ENCODE data around the gene MAPT. TPM values are rescaled to one million over a fixed set of nuclear protein-coding genes. Genes with fewer than 3 reads are reported as not detected.

The MAPT gene
- polyA plus RNA-seq, 2 donors: 4.5 to 4.7 TPM

DNA sequence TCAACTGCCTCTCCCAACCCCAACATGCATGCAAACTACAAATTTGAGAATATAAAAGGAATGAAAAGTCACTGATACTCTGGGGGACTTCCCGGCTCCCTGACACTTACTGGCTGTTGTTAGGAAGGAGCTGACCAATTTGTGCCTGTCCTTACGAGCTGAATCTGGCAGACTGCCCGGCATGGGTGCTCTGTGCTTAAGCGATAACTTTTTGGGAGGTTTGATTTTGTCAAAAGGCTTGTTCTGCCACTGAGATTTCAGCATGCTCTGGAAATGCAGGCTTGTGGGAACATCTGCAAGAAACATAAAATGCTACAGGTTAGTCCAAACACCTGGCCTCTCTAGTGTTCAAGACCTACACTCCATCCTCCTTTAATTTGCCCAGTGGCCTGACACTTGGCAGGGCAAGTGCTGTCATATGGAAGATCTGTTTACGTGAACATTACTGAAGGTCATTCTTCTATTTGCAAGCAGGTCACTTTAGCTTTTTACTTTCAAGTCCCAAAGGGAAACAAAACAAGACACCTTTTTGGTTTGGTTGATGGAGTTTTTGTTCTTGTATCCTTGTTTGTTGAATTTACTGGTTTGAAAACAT lies 145.3 kb downstream of the MAPT start:
- Histone ChIP-seq H3K36me3 (ENCODE audit: control insufficient read depth in 2 of 2, insufficient read depth in 2 of 2, low read length in 1 of 2) (peaks cover 16 to 25% of the 10 kb centered on the region in 2 donors), H3K4me3 (ENCODE audit: low read depth in 1 of 2, low read length in 2 of 2) (no peak overlapping the region), H3K4me1 (ENCODE audit: control insufficient read depth in 2 of 2, insufficient read depth in 2 of 2, low read length in 1 of 2) (no peaks in the 10 kb centered on the region), H3K9me3 (ENCODE audit: control insufficient read depth in 2 of 2, insufficient read depth in 1 of 2, low read depth in 1 of 2, low read length in 1 of 2) (no peaks in the 10 kb centered on the region), H3K27ac (ENCODE audit: low read depth in 2 of 2, low read length in 1 of 2) (peak overlapping the region in 1 of 2 donors; percentile 22), H3K27me3 (ENCODE audit: control insufficient read depth in 1 of 2, insufficient read depth in 2 of 2, low read length in 2 of 2) (no peaks in the 10 kb centered on the region)
- 61% methylated on average over 5 of the region's 5 CpGs for WGBS, 2 donors

GRCh38 chr17:46042246-46042645 lies 147.9 kb downstream of the MAPT start:
- Histone ChIP-seq H3K27ac (ENCODE audit: low read depth in 2 of 2, low read length in 1 of 2) (no peak overlapping the region), H3K9me3 (ENCODE audit: control insufficient read depth in 2 of 2, insufficient read depth in 1 of 2, low read depth in 1 of 2, low read length in 1 of 2) (no peaks in the 10 kb centered on the region), H3K4me1 (ENCODE audit: control insufficient read depth in 2 of 2, insufficient read depth in 2 of 2, low read length in 1 of 2) (peaks cover 0 to 3% of the 10 kb centered on the region in 2 donors), H3K4me3 (ENCODE audit: low read depth in 1 of 2, low read length in 2 of 2) (no peak overlapping the region), H3K36me3 (ENCODE audit: control insufficient read depth in 2 of 2, insufficient read depth in 2 of 2, low read length in 1 of 2) (peaks cover 16 to 26% of the 10 kb centered on the region in 2 donors), H3K27me3 (ENCODE audit: control insufficient read depth in 1 of 2, insufficient read depth in 2 of 2, low read length in 2 of 2) (no peaks in the 10 kb centered on the region)
- 73 to 86% methylated on average over 2 of the region's 2 CpGs for WGBS, 2 donors

DNA sequence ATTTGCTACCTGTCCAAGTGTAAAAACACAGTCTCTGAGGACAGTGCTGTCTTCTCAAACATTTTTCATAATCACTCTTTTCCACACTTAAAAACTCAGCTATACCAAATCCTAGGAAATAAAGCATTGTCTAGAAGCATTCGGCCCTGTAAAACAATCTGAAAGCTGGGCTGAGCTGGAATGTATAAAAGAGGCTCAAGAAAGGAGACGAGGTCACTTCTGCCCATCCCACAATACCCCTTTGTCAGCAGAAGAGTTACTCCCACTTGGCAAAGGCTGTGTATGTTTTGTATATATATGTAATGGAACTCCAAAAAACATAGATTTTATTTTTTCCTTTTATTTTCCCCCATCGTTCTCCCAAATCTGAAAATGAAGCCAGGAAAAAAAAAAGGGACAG lies 148.6 kb downstream of the MAPT start:
- no peak overlapping the region for H3K4me3 ChIP-seq (ENCODE audit: low read depth in 1 of 2, low read length in 2 of 2)
- no peak overlapping the region for H3K27ac ChIP-seq (ENCODE audit: low read depth in 2 of 2, low read length in 1 of 2)
- H3K4me1 ChIP-seq (ENCODE audit: control insufficient read depth in 2 of 2, insufficient read depth in 2 of 2, low read length in 1 of 2): peaks cover 0 to 3% of the 10 kb centered on the region in 2 donors
- peaks cover 17 to 27% of the 10 kb centered on the region in 2 donors for H3K36me3 ChIP-seq (ENCODE audit: control insufficient read depth in 2 of 2, insufficient read depth in 2 of 2, low read length in 1 of 2)
- 65 to 67% methylated on average over 3 of the region's 3 CpGs for WGBS, 2 donors
- H3K9me3 ChIP-seq (ENCODE audit: control insufficient read depth in 2 of 2, insufficient read depth in 1 of 2, low read depth in 1 of 2, low read length in 1 of 2): no peaks in the 10 kb centered on the region
- H3K27me3 ChIP-seq (ENCODE audit: control insufficient read depth in 1 of 2, insufficient read depth in 2 of 2, low read length in 2 of 2): no peaks in the 10 kb centered on the region

DNA sequence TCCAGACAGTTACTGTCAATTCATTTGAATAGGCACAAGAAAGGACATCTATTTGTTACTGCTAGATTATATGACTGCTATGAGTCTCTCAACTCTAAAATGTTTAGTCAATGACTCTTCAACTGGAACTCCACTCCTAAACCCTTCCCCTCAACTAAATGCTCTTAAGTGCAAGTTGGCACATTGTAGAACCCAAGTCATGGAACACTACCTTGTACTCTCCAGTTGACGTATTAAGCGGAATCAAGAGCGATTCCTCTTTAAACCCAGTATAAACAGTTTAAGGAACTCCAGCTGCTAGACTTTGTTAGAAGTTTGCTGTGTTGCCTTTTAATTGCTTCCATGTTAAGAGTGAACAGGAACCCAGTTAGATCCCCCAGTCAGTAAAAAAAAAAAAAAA lies 149.3 kb downstream of the MAPT start:
- no peaks in the 10 kb centered on the region for H3K9me3 ChIP-seq (ENCODE audit: control insufficient read depth in 2 of 2, insufficient read depth in 1 of 2, low read depth in 1 of 2, low read length in 1 of 2)
- H3K27me3 ChIP-seq (ENCODE audit: control insufficient read depth in 1 of 2, insufficient read depth in 2 of 2, low read length in 2 of 2): no peaks in the 10 kb centered on the region
- H3K36me3 ChIP-seq (ENCODE audit: control insufficient read depth in 2 of 2, insufficient read depth in 2 of 2, low read length in 1 of 2): peaks cover 11 to 25% of the 10 kb centered on the region in 2 donors
- peak overlapping the region in 1 of 2 donors; percentile 28 for H3K27ac ChIP-seq (ENCODE audit: low read depth in 2 of 2, low read length in 1 of 2)
- no peak overlapping the region for H3K4me3 ChIP-seq (ENCODE audit: low read depth in 1 of 2, low read length in 2 of 2)
- peaks cover 0 to 3% of the 10 kb centered on the region in 2 donors for H3K4me1 ChIP-seq (ENCODE audit: control insufficient read depth in 2 of 2, insufficient read depth in 2 of 2, low read length in 1 of 2)
- WGBS, 2 donors: 74 to 84% methylated on average over 3 of the region's 3 CpGs

DNA sequence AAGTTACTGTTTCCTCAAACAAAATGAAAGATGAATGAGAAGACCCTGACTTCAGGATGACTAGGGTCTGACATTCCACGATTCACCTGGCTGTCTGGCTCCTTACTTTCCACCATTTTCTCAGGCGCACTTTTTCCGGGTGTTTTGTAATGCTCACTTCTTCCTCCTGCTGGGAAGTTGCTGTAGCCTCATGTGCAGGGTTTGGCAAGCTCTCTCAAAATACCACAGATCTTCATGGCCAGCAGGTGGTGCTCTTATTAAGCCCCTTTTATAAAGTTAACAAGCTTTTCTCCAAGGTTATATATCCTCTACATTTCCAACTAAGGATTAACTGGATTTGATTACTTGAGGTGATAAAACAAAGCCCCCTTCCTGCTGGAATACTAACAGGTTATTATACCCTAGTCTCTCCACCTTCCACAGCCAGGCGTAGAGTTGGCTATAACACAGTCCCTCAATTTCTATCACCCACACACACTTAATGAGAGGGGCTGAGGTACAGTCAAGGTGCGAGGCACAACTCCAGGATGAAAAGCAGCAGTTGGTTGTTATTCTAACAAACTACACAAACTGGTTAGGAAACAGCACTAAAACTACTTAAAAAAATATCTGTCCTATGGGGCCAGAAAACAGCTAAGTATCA lies 150.1 kb downstream of the MAPT start:
- H3K4me3 ChIP-seq (ENCODE audit: low read depth in 1 of 2, low read length in 2 of 2): no peak overlapping the region
- no peaks in the 10 kb centered on the region for H3K9me3 ChIP-seq (ENCODE audit: control insufficient read depth in 2 of 2, insufficient read depth in 1 of 2, low read depth in 1 of 2, low read length in 1 of 2)
- H3K36me3 ChIP-seq (ENCODE audit: control insufficient read depth in 2 of 2, insufficient read depth in 2 of 2, low read length in 1 of 2): peaks cover 4 to 16% of the 10 kb centered on the region in 2 donors
- peaks cover 0 to 3% of the 10 kb centered on the region in 2 donors for H3K4me1 ChIP-seq (ENCODE audit: control insufficient read depth in 2 of 2, insufficient read depth in 2 of 2, low read length in 1 of 2)
- no peaks in the 10 kb centered on the region for H3K27me3 ChIP-seq (ENCODE audit: control insufficient read depth in 1 of 2, insufficient read depth in 2 of 2, low read length in 2 of 2)
- WGBS, 2 donors: 45 to 46% methylated on average over 5 of the region's 5 CpGs
- H3K27ac ChIP-seq (ENCODE audit: low read depth in 2 of 2, low read length in 1 of 2): no peak overlapping the region

DNA sequence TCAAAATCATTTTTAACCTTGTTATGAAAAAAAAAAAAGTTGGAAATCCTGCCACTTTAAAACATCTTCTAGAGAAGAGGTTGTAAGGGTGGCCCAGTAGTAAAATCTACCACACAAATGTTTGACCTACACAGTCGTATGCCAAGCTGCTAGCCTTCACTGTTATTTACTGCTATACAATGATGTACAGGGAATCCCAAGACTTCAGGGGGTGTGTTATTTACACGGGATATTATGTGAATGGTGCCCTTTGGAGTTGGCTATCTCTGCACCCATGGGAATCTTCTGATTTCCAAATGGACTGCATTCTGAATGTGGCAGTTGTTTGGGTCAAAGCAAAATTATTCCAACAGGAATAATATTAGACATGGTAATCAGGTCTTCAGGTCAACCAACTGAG lies 150.6 kb downstream of the MAPT start:
- Histone ChIP-seq H3K4me1 (ENCODE audit: control insufficient read depth in 2 of 2, insufficient read depth in 2 of 2, low read length in 1 of 2) (peaks cover 0 to 3% of the 10 kb centered on the region in 2 donors), H3K4me3 (ENCODE audit: low read depth in 1 of 2, low read length in 2 of 2) (no peak overlapping the region), H3K27ac (ENCODE audit: low read depth in 2 of 2, low read length in 1 of 2) (no peak overlapping the region), H3K9me3 (ENCODE audit: control insufficient read depth in 2 of 2, insufficient read depth in 1 of 2, low read depth in 1 of 2, low read length in 1 of 2) (no peaks in the 10 kb centered on the region), H3K36me3 (ENCODE audit: control insufficient read depth in 2 of 2, insufficient read depth in 2 of 2, low read length in 1 of 2) (peaks cover 7 to 17% of the 10 kb centered on the region in 2 donors), H3K27me3 (ENCODE audit: control insufficient read depth in 1 of 2, insufficient read depth in 2 of 2, low read length in 2 of 2) (no peaks in the 10 kb centered on the region)
- WGBS, 2 donors: 47 to 59% methylated on average over 2 of the region's 2 CpGs

GRCh38 chr17:46045639-46046038 lies 151.3 kb downstream of the MAPT start:
- Histone ChIP-seq H3K4me3 (ENCODE audit: low read depth in 1 of 2, low read length in 2 of 2) (no peak overlapping the region), H3K27ac (ENCODE audit: low read depth in 2 of 2, low read length in 1 of 2) (peak overlapping the region; percentile 12 to 20), H3K27me3 (ENCODE audit: control insufficient read depth in 1 of 2, insufficient read depth in 2 of 2, low read length in 2 of 2) (no peaks in the 10 kb centered on the region), H3K9me3 (ENCODE audit: control insufficient read depth in 2 of 2, insufficient read depth in 1 of 2, low read depth in 1 of 2, low read length in 1 of 2) (no peaks in the 10 kb centered on the region), H3K36me3 (ENCODE audit: control insufficient read depth in 2 of 2, insufficient read depth in 2 of 2, low read length in 1 of 2) (peaks cover 10 to 19% of the 10 kb centered on the region in 2 donors), H3K4me1 (ENCODE audit: control insufficient read depth in 2 of 2, insufficient read depth in 2 of 2, low read length in 1 of 2) (peaks cover 0 to 3% of the 10 kb centered on the region in 2 donors)
- WGBS, 2 donors: 77 to 82% methylated on average over 3 of the region's 3 CpGs

GRCh38 chr17:46046957-46047356 lies 152.6 kb downstream of the MAPT start:
- H3K27me3 ChIP-seq (ENCODE audit: control insufficient read depth in 1 of 2, insufficient read depth in 2 of 2, low read length in 2 of 2): no peaks in the 10 kb centered on the region
- 52 to 66% methylated on average over 1 of the region's 1 CpG for WGBS, 2 donors
- H3K36me3 ChIP-seq (ENCODE audit: control insufficient read depth in 2 of 2, insufficient read depth in 2 of 2, low read length in 1 of 2): peaks cover 10 to 19% of the 10 kb centered on the region in 2 donors
- peaks cover 0 to 3% of the 10 kb centered on the region in 2 donors for H3K4me1 ChIP-seq (ENCODE audit: control insufficient read depth in 2 of 2, insufficient read depth in 2 of 2, low read length in 1 of 2)
- no peaks in the 10 kb centered on the region for H3K9me3 ChIP-seq (ENCODE audit: control insufficient read depth in 2 of 2, insufficient read depth in 1 of 2, low read depth in 1 of 2, low read length in 1 of 2)
- H3K4me3 ChIP-seq (ENCODE audit: low read depth in 1 of 2, low read length in 2 of 2): no peak overlapping the region
- no peak overlapping the region for H3K27ac ChIP-seq (ENCODE audit: low read depth in 2 of 2, low read length in 1 of 2)

GRCh38 chr17:46047398-46047797 lies 153.0 kb downstream of the MAPT start:
- H3K36me3 ChIP-seq (ENCODE audit: control insufficient read depth in 2 of 2, insufficient read depth in 2 of 2, low read length in 1 of 2): peaks cover 10 to 19% of the 10 kb centered on the region in 2 donors
- H3K27me3 ChIP-seq (ENCODE audit: control insufficient read depth in 1 of 2, insufficient read depth in 2 of 2, low read length in 2 of 2): no peaks in the 10 kb centered on the region
- WGBS, 2 donors: 93 to 94% methylated on average over 5 of the region's 5 CpGs
- no peak overlapping the region for H3K27ac ChIP-seq (ENCODE audit: low read depth in 2 of 2, low read length in 1 of 2)
- peaks cover 0 to 3% of the 10 kb centered on the region in 2 donors for H3K4me1 ChIP-seq (ENCODE audit: control insufficient read depth in 2 of 2, insufficient read depth in 2 of 2, low read length in 1 of 2)
- no peaks in the 10 kb centered on the region for H3K9me3 ChIP-seq (ENCODE audit: control insufficient read depth in 2 of 2, insufficient read depth in 1 of 2, low read depth in 1 of 2, low read length in 1 of 2)
- H3K4me3 ChIP-seq (ENCODE audit: low read depth in 1 of 2, low read length in 2 of 2): no peak overlapping the region

DNA sequence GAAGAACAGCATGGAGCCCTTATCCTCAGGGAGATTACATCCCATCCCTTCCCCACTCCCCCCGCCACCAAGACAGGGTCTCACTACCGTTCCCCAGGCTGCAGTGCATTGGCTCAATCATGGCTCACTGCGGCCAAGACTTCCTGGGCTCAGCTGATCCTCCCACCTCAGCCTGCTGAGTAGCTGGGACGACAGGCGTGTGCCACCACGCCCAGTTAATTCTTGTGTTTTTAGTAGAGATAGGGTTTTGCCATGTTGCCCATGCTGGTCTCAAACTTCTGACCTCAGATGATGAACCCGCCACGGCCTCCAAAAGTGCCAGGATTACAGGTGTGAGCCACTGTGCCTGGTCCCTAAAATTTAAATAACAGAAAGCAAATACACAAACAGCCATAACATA lies 153.5 kb downstream of the MAPT start:
- Histone ChIP-seq H3K36me3 (ENCODE audit: control insufficient read depth in 2 of 2, insufficient read depth in 2 of 2, low read length in 1 of 2) (peaks cover 10 to 19% of the 10 kb centered on the region in 2 donors), H3K27me3 (ENCODE audit: control insufficient read depth in 1 of 2, insufficient read depth in 2 of 2, low read length in 2 of 2) (no peaks in the 10 kb centered on the region), H3K9me3 (ENCODE audit: control insufficient read depth in 2 of 2, insufficient read depth in 1 of 2, low read depth in 1 of 2, low read length in 1 of 2) (no peaks in the 10 kb centered on the region), H3K4me3 (ENCODE audit: low read depth in 1 of 2, low read length in 2 of 2) (no peak overlapping the region), H3K27ac (ENCODE audit: low read depth in 2 of 2, low read length in 1 of 2) (no peak overlapping the region), H3K4me1 (ENCODE audit: control insufficient read depth in 2 of 2, insufficient read depth in 2 of 2, low read length in 1 of 2) (peaks cover 0 to 3% of the 10 kb centered on the region in 2 donors)
- 89 to 93% methylated on average over 8 of the region's 8 CpGs for WGBS, 2 donors

Data from esophagus (tissue), 2 donors.